Ovary (tissue), 3 donors: ENCODE measurements around the gene ARFIP2.

ENCODE experiments used
- CTCF ChIP-seq, 3 donors: fragments of 450-650 bp in 2 of 3; fragments of 200-600 bp in 1 of 3; IDR thresholded peaks; one replicate each; pipeline versions ENCODE4 v1.5.1 to v1.8.0; 2016 to 2022; ENCODE audit warnings: antibody characterized with exemption in 3 of 3, mild to moderate bottlenecking in 1 of 3
- EP300 ChIP-seq: sonication (generic); formaldehyde crosslinking; IDR thresholded peaks from one replicate; pipeline ENCODE4 v1.6.1; 2017; ENCODE audit warnings: antibody characterized with exemption
- POLR2A ChIP-seq: fragments of 450-650 bp; IDR thresholded peaks from one replicate; pipeline ENCODE4 v1.6.1; 2017; ENCODE audit warnings: antibody characterized with exemption, mild to moderate bottlenecking, moderate library complexity
- donor health status: DM: no; HTN: no; CAD: no.

- TF ChIP-seq CTCF (IDR thresholded peaks at IDR 0.05) = no peak
- no peak for TF ChIP-seq EP300
- TF ChIP-seq POLR2A = no peak
Observed at GRCh38 chr11:6516865-6517264, 35.7 kb upstream of the ARFIP2 start.
